ENCODE data around the gene INS. TPM values are rescaled to one million over a fixed set of nuclear protein-coding genes. Genes with fewer than 3 reads are reported as not detected.

Gene INS
- total and polyA plus RNA-seq, 2 of the 13 experiments (the other 11 are each of a cell fraction or from before 2014, with no cell fraction given), result not detected

DNA sequence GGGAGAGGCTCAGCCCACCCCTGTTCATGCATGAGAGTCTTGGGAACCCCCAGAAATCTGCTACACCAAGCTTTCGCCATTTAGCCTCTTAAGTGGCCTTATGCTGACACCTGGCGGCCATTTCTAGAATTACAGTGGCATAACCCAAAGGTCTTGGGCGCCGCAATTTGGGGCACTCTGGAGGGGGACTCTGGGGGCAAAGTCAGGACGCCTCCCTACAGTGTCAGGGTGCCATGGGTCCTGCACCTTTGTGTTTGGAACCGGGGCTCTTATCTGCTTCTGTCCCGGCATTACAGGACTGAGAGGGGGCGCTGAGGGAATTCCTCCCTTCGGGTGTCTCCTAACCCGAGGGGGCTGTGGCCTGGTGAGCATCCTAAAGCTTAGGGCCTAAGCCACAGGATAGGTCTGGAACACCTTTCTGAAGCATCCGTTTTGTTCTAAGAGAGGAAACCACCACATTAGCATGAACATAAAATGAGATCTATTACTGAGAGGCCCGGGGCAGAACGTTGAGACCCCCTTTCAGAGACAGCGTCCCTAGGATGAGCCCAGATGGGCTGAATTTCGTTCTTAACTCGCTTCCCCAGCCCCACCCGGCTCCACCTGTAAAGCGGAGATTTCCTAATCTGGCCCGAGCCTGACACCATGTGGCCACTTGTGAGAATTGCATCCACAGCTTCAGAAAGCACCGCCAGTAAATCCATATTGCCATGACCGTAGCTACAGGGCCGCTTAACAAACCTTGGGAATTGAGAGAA lies 9.3 kb downstream of the INS start (continued):
- no peak for TF ChIP-seq ZNF513 (CRISPR knock-in tag; conservative IDR thresholded peaks at IDR 0.05)
- TF ChIP-seq TGIF2 (CRISPR knock-in tag; IDR thresholded peaks at IDR 0.05), result no peak
- TF ChIP-seq ZBTB33 (CRISPR knock-in tag; IDR thresholded peaks at IDR 0.05), result no peak
- TF ChIP-seq SMYD3 (CRISPR knock-in tag; IDR thresholded peaks at IDR 0.05), result no peak
- no peak for TF ChIP-seq TBP (CRISPR knock-in tag; IDR thresholded peaks at IDR 0.05)
- TF ChIP-seq, protein P1, sequence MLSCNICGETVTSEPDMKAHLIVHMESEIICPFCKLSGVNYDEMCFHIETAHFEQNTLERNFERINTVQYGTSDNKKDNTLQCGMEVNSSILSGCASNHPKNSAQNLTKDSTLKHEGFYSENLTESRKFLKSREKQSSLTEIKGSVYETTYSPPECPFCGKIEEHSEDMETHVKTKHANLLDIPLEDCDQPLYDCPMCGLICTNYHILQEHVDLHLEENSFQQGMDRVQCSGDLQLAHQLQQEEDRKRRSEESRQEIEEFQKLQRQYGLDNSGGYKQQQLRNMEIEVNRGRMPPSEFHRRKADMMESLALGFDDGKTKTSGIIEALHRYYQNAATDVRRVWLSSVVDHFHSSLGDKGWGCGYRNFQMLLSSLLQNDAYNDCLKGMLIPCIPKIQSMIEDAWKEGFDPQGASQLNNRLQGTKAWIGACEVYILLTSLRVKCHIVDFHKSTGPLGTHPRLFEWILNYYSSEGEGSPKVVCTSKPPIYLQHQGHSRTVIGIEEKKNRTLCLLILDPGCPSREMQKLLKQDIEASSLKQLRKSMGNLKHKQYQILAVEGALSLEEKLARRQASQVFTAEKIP (CRISPR knock-in tag; IDR thresholded peaks at IDR 0.05; ENCODE audit: borderline replicate concordance), result no peak
- no peak for TF ChIP-seq SIX1 (CRISPR knock-in tag; IDR thresholded peaks at IDR 0.05; ENCODE audit: borderline replicate concordance)
- no peak for TF ChIP-seq ZFYVE20 (CRISPR knock-in tag; IDR thresholded peaks at IDR 0.05; ENCODE audit: borderline replicate concordance, low read depth)
- TF ChIP-seq AGO1 (IDR thresholded peaks at IDR 0.05; ENCODE audit: low read depth, low read length, poor library complexity, severe bottlenecking), result no peak
- no peak for TF ChIP-seq CCDC6 (CRISPR knock-in tag; IDR thresholded peaks at IDR 0.05)
- TF ChIP-seq PHF8 (CRISPR knock-in tag; IDR thresholded peaks at IDR 0.05), result no peak
- TF ChIP-seq, protein P2, sequence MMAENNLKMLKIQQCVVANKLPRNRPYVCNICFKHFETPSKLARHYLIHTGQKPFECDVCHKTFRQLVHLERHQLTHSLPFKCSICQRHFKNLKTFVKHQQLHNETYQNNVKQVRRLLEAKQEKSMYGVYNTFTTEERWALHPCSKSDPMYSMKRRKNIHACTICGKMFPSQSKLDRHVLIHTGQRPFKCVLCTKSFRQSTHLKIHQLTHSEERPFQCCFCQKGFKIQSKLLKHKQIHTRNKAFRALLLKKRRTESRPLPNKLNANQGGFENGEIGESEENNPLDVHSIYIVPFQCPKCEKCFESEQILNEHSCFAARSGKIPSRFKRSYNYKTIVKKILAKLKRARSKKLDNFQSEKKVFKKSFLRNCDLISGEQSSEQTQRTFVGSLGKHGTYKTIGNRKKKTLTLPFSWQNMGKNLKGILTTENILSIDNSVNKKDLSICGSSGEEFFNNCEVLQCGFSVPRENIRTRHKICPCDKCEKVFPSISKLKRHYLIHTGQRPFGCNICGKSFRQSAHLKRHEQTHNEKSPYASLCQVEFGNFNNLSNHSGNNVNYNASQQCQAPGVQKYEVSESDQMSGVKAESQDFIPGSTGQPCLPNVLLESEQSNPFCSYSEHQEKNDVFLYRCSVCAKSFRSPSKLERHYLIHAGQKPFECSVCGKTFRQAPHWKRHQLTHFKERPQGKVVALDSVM (CRISPR knock-in tag; IDR thresholded peaks at IDR 0.05), result no peak
- TF ChIP-seq, protein P3, sequence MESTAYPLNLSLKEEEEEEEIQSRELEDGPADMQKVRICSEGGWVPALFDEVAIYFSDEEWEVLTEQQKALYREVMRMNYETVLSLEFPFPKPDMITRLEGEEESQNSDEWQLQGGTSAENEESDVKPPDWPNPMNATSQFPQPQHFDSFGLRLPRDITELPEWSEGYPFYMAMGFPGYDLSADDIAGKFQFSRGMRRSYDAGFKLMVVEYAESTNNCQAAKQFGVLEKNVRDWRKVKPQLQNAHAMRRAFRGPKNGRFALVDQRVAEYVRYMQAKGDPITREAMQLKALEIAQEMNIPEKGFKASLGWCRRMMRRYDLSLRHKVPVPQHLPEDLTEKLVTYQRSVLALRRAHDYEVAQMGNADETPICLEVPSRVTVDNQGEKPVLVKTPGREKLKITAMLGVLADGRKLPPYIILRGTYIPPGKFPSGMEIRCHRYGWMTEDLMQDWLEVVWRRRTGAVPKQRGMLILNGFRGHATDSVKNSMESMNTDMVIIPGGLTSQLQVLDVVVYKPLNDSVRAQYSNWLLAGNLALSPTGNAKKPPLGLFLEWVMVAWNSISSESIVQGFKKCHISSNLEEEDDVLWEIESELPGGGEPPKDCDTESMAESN (CRISPR knock-in tag; conservative IDR thresholded peaks at IDR 0.05), result no peak
- no peak for TF ChIP-seq SPEN (CRISPR knock-in tag; IDR thresholded peaks at IDR 0.05; ENCODE audit: low read depth)
- no peak for TF ChIP-seq CCAR2 (optimal IDR thresholded peaks at IDR 0.05; ENCODE audit: low read depth, low read length)
- TF ChIP-seq ATF5 (CRISPR knock-in tag; IDR thresholded peaks at IDR 0.05; ENCODE audit: low read depth), result no peak
- TF ChIP-seq MAF1 (CRISPR knock-in tag; IDR thresholded peaks at IDR 0.05; ENCODE audit: borderline replicate concordance), result no peak
- TF ChIP-seq ZNF34 (CRISPR knock-in tag; IDR thresholded peaks at IDR 0.05; ENCODE audit: borderline replicate concordance), result no peak
- TF ChIP-seq KDM2A (CRISPR knock-in tag; IDR thresholded peaks at IDR 0.05; ENCODE audit: borderline replicate concordance, low read depth), result no peak

Measured in HepG2 (cell line).